ENCODE measurements around the gene ACSM3. TPM values are rescaled to one million over a fixed set of nuclear protein-coding genes. Genes with fewer than 3 reads are reported as not detected.
A peak's percentile ranks its signal among the peaks of the same experiment; 100 is the strongest.

Gene ACSM3
- total and polyA plus RNA-seq, 9 of the 15 experiments (the other 6 are each of a cell fraction or from before 2014, with no cell fraction given) = 112 to 420 (median 182) TPM

GRCh38 chr16:20741554-20742285 is 22.1 kb upstream of the ACSM3 start, which contains the start of gene THUMPD1 (continued):
- TF ChIP-seq CEBPG (CRISPR knock-in tag; IDR thresholded peaks at IDR 0.05) (no peak; the same call in 1 of the 2 replicates), CEBPG (tag; conservative IDR thresholded peaks at IDR 0.05 in 1 of 2, IDR thresholded peaks at IDR 0.05 in 1 of 2) (no peak), GMEB1 (CRISPR knock-in tag; IDR thresholded peaks at IDR 0.05) (peak; percentile 72), TEAD2 (tag; IDR thresholded peaks at IDR 0.05) (no peak), MCM7 (IDR thresholded peaks at IDR 0.05) (no peak), CSDE1 (IDR thresholded peaks at IDR 0.05) (peak in 1 of 2 experiments; percentile 53; a peak in 1 of 4 replicates), ZNF431 (CRISPR knock-in tag; IDR thresholded peaks at IDR 0.05) (no peak), TEAD1 (CRISPR knock-in tag; IDR thresholded peaks at IDR 0.05) (peak; percentile 25 to 81; a peak in 1 of 4 replicates), ZC3H4 (CRISPR knock-in tag; IDR thresholded peaks at IDR 0.05; ENCODE audit: borderline replicate concordance) (0 out of 2 replicates have a peak, but pooled peaks have one; percentile 25), TCF7L2 (IDR thresholded peaks at IDR 0.05; ENCODE audit: low read depth, low read length) (no peak), ELF2 (CRISPR knock-in tag; IDR thresholded peaks at IDR 0.05) (peak; percentile 54; the same call in 1 of the 2 replicates), FOXP1 (CRISPR knock-in tag; IDR thresholded peaks at IDR 0.05) (no peak; the same call in 1 of the 2 replicates), ZNF263 (CRISPR knock-in tag; IDR thresholded peaks at IDR 0.05; ENCODE audit: borderline replicate concordance) (peak; percentile 76), JUND (IDR thresholded peaks at IDR 0.05; ENCODE audit: borderline replicate concordance, low read depth, low read length) (peak; percentile 74), JUND (tag; IDR thresholded peaks at IDR 0.05; ENCODE audit: borderline replicate concordance, low read depth, low read length) (peak; percentile 12; the same call in 1 of the 3 replicates), ZNF830 (CRISPR knock-in tag; IDR thresholded peaks at IDR 0.05) (no peak), ZNF165 (CRISPR knock-in tag; IDR thresholded peaks at IDR 0.05; ENCODE audit: borderline replicate concordance) (0 out of 2 replicates have a peak, but pooled peaks have one; percentile 59), ZNF280A (IDR thresholded peaks at IDR 0.05; ENCODE audit: low read depth, partially characterized antibody) (no peak), SREBF1 (IDR thresholded peaks at IDR 0.05; ENCODE audit: borderline replicate concordance, low read depth, low read length) (no peak), MTA1 (IDR thresholded peaks at IDR 0.05; ENCODE audit: borderline replicate concordance) (peak; percentile 99), CC2D1A (IDR thresholded peaks at IDR 0.05) (peak; percentile 98), E2F3 (CRISPR knock-in tag; IDR thresholded peaks at IDR 0.05) (no peak), SRSF1 (IDR thresholded peaks at IDR 0.05; ENCODE audit: low read depth, low read length) (no peak), ZNF354B (CRISPR knock-in tag; IDR thresholded peaks at IDR 0.05) (no peak), FOXA3 (CRISPR knock-in tag; conservative IDR thresholded peaks at IDR 0.05 in 1 of 2, IDR thresholded peaks at IDR 0.05 in 1 of 2) (no peak), ZNF57 (CRISPR knock-in tag; IDR thresholded peaks at IDR 0.05) (no peak), ZNF347 (CRISPR knock-in tag; IDR thresholded peaks at IDR 0.05; ENCODE audit: low read depth) (no peak), NFE2L1 (tag; IDR thresholded peaks at IDR 0.05; ENCODE audit: borderline replicate concordance, low read depth) (no peak)

Measured in K562 (cell line).